Activated CD4-positive, alpha-beta memory T cell treated with anti-CD3 and anti-CD28 coated beads, Interleukin-2, amount 10 ng/mL, durations not matched to agents 7 days and 5 days (primary cell): Measurements from ENCODE around the gene GJA3. TPM values are rescaled to one million over a fixed set of nuclear protein-coding genes. Genes with fewer than 3 reads are reported as not detected.

Experiments used
- CTCF ChIA-PET: fragments of 350-600 bp; sonication (Branson Sonifier 250); formaldehyde crosslinking; loops from one replicate; lab custom pipeline; 2021; ENCODE audit warnings: antibody characterized with exemption, inconsistent platforms; lab: Charles Lee
- POLR2A ChIA-PET: fragments of 350-600 bp; sonication (Branson Sonifier 250); formaldehyde crosslinking; loops from one replicate; lab custom pipeline; 2021; ENCODE audit warnings: antibody characterized with exemption; lab: Charles Lee
- DNase-seq: peaks from one replicate; pipeline ENCODE4 v3.0.0-alpha.2; 2020
- H3K27ac Mint-ChIP-seq: one replicate; pipeline ENCODE4 v1.8.0; 2021; ENCODE audit warnings: mild to moderate bottlenecking, mixed read lengths
- H3K27me3 Mint-ChIP-seq: one replicate; pipeline ENCODE4 v1.8.0; 2021; ENCODE audit warnings: mixed read lengths
- H3K36me3 Mint-ChIP-seq: one replicate; pipeline ENCODE4 v1.8.0; 2021; ENCODE audit warnings: low read depth, mixed read lengths
- H3K4me1 Mint-ChIP-seq: one replicate; pipeline ENCODE4 v1.8.0; 2021; ENCODE audit warnings: mixed read lengths
- H3K4me3 Mint-ChIP-seq: one replicate; pipeline ENCODE4 v1.8.0; 2021; ENCODE audit warnings: mild to moderate bottlenecking, mixed read lengths
- H3K9me3 Mint-ChIP-seq: one replicate; pipeline ENCODE4 v1.8.0; 2021; ENCODE audit warnings: mixed read lengths
- total RNA-seq, 2 experiments: library from RNA; stranded (reverse); gene quantifications; one replicate each; pipeline ENCODE4 v1.2.3, GENCODE V29; 2021

The GJA3 gene
- total RNA-seq, 2 experiments from 2014 or later, result 0.13 to 0.23 TPM

DNA sequence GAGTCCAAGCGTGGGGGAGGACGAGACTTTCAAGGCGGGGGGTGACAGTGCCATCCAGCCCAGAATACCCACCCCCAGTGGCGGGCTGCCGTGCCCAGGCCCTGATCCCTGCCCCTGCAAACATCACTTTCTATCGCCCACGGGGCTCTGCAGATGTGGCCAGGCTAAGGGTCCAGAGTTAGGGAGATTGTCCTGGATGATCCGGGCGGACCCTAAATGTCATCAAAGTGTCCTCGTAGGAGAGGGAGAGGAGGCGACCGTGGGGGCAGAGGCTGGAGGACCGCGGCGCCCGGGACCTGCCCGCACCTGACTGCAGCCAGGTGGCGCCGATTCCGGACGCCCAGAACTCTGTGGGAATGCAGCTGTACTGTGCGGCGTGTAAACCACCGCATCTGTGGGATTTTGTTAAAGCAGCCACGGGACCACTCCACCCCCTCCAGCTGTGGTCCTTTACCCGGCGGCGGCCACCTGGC, 32.4 kb downstream of the GJA3 start:
- ChIA-PET POLR2A (interaction anchor here (1.3 to 2.7 kb wide), 4 partner anchors 10 to 495 kb away, joined by 3 to 24 read pairs (median 6); partner anchors contain the start of genes GJA3 and MPHOSPH8), CTCF (interaction anchor here (0.7 to 2.7 kb wide), 15 partner anchors 9 to 265 kb away, joined by 3 to 26 read pairs (median 4); partner anchors contain the start of genes GJA3 and ZMYM5)
- H3K27me3 Mint-ChIP-seq, result peaks cover 39% of the 10 kb centered on the region
- H3K4me3 Mint-ChIP-seq, result peak overlapping the region; percentile 49
- no peak for DNase-seq
- H3K36me3 Mint-ChIP-seq, result peaks cover 2% of the 10 kb centered on the region
- H3K4me1 Mint-ChIP-seq, result peaks cover 8% of the 10 kb centered on the region
- no peaks in the 10 kb centered on the region for H3K9me3 Mint-ChIP-seq
- H3K27ac Mint-ChIP-seq, result no peak overlapping the region

- DNase-seq, result peak; percentile 57
- Mint-ChIP-seq H3K27ac (no peak overlapping the region), H3K36me3 (peaks cover 2% of the 10 kb centered on the region), H3K4me1 (peaks cover 8% of the 10 kb centered on the region), H3K4me3 (peak overlapping the region; percentile 63), H3K9me3 (no peaks in the 10 kb centered on the region), H3K27me3 (peaks cover 43% of the 10 kb centered on the region)
- ChIA-PET POLR2A (interaction anchor here (1.3 to 2.7 kb wide), 4 partner anchors 9 to 494 kb away, joined by 3 to 24 read pairs (median 6); partner anchors contain the start of genes GJA3 and MPHOSPH8), CTCF (interaction anchor here (0.8 to 2.7 kb wide), 17 partner anchors 9 to 264 kb away, joined by 3 to 26 read pairs (median 4); partner anchors contain the start of genes GJA3 and ZMYM5)
Measured at GRCh38 chr13:20127562-20128458, 33.0 kb downstream of the GJA3 start.

DNA sequence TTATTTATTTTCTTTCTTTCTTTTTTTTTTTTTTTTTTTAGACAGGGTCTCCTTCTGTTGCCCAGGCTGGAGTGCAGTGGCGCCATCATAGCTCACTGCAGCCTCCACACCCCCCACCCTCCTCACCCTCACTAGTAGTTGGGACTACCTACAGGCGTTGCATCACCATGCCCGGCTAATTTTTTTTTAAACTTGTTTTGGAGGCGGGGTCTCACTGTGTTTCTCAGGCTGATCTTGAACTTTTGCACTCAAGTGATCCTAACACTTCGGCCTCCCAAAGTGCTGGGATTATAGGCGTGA, 33.6 kb downstream of the GJA3 start:
- Mint-ChIP-seq H3K4me3 (peak overlapping the region; percentile 63), H3K4me1 (peaks cover 8% of the 10 kb centered on the region), H3K36me3 (peaks cover 2% of the 10 kb centered on the region), H3K27me3 (peaks cover 42% of the 10 kb centered on the region), H3K9me3 (no peaks in the 10 kb centered on the region), H3K27ac (no peak overlapping the region)
- ChIA-PET CTCF (interaction anchor here (0.7 to 2.7 kb wide), 12 partner anchors 8 to 142 kb away, joined by 3 to 26 read pairs (median 4); partner anchors contain the start of gene GJA3), POLR2A (interaction anchor here (1.3 to 2.7 kb wide), 3 partner anchors 9 to 493 kb away, joined by 3 to 24 read pairs (median 5); partner anchors contain the start of genes GJA3 and MPHOSPH8)
- DNase-seq, result peak; percentile 18

- CTCF ChIA-PET, result interaction anchor here (0.7 to 2.7 kb wide), 5 partner anchors 8 to 167 kb away, joined by 3 to 26 read pairs (median 10); no protein-coding TSS in a partner anchor
- H3K9me3 Mint-ChIP-seq, result no peaks in the 10 kb centered on the region
Measured at GRCh38 chr13:20126541-20127261, 34.2 kb downstream of the GJA3 start.

DNA sequence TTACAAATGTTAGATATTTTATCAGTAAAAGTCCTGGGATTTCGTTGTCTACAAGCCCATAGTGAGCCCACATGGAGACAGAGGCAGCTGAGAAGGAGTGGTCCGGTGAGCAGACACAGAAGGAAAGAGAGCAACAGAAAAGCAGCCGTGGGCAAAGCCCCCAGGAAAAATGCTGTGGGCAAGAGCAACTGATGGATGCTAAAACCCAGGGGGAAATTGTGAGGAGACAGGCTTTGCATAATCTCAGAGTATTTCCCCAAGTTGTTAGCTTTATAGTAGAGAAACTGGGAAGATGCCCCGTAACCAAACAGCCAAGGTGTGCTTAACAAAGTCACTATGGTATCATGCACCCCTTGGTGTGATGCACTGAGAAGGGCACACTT, 35.1 kb downstream of the GJA3 start:
- H3K36me3 Mint-ChIP-seq, result peaks cover 2% of the 10 kb centered on the region
- no peak overlapping the region for H3K4me3 Mint-ChIP-seq
- H3K27ac Mint-ChIP-seq, result no peak overlapping the region
- H3K4me1 Mint-ChIP-seq, result peaks cover 12% of the 10 kb centered on the region
- CTCF ChIA-PET, result interaction anchor here (0.9 to 1.3 kb wide), 2 partner anchors 34 to 166 kb away, joined by 3 read pairs; no protein-coding TSS in a partner anchor
- no peaks in the 10 kb centered on the region for H3K9me3 Mint-ChIP-seq
- DNase-seq, result no peak
- peaks cover 41% of the 10 kb centered on the region for H3K27me3 Mint-ChIP-seq
- POLR2A ChIA-PET, result no interaction called here

More at GRCh38 chr13:20126541-20127261, 34.2 kb downstream of the GJA3 start:
- POLR2A ChIA-PET, result interaction anchor here (2.7 kb wide), 1 partner anchor 8 kb away, joined by 24 read pairs; no protein-coding TSS in a partner anchor
- DNase-seq, result no peak
- peaks cover 2% of the 10 kb centered on the region for H3K36me3 Mint-ChIP-seq
- no peak overlapping the region for H3K4me3 Mint-ChIP-seq
- peaks cover 41% of the 10 kb centered on the region for H3K27me3 Mint-ChIP-seq
- no peak overlapping the region for H3K27ac Mint-ChIP-seq
- peaks cover 8% of the 10 kb centered on the region for H3K4me1 Mint-ChIP-seq

DNA sequence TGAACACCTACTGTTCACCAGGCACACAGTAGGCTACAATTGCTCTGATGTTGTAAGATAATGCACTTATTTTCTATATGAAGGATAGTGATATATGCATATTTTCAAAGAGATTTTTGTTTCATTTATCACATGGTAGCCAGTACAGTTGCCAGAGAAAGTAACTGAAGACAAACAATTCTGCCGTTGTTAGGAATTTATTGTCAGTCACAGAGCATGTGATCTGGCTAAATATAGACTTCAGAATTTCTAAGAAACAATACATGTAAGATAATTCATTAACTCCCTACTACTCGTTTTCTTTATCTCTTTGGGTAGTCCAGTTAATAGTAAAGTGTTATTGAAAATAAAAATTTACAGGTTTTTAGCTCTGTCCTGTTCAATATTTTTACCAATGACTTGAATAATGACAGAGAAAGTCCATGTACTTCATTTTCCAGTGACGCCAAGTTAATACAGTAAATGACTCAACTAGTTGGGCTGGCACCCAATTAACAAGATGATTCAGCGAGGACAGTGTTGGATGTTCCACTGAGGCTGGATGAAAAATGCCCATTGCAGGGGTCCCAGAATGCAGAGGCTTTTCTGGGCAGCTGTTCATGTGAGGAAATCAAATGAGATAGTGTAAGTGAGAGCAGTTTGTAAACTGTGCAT, 35.6 kb downstream of the GJA3 start:
- no peak for DNase-seq
- ChIA-PET CTCF (interaction anchor here (1.3 kb wide), 1 partner anchor 34 kb away, joined by 3 read pairs; no protein-coding TSS in a partner anchor), POLR2A (no interaction called here)
- Mint-ChIP-seq H3K27me3 (peaks cover 41% of the 10 kb centered on the region), H3K4me1 (peaks cover 16% of the 10 kb centered on the region), H3K4me3 (no peak overlapping the region), H3K36me3 (peaks cover 2% of the 10 kb centered on the region), H3K27ac (no peak overlapping the region), H3K9me3 (no peaks in the 10 kb centered on the region)

DNA sequence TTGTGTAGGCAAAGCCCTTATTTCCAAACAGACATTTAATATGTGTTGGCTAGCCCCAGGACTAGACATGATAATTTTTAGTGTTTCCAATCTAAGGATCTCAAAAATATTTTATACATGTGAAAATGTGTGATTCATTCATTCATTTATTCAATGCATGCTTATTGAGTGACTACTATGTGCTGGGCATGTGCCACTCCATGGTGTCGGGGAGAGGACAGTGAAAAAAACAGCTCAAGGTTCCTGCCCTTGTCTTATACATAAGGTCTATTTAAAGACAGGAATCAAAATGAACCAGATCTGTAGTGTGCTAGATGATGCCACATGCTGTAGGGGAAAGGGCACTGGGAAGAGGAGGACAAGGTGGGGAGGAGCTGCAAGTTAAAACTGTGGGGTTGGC, 36.5 kb downstream of the GJA3 start:
- no peak overlapping the region for H3K4me3 Mint-ChIP-seq
- no peak overlapping the region for H3K27ac Mint-ChIP-seq
- H3K27me3 Mint-ChIP-seq, result peaks cover 41% of the 10 kb centered on the region
- H3K36me3 Mint-ChIP-seq, result peaks cover 2% of the 10 kb centered on the region
- CTCF ChIA-PET, result no interaction called here
- no peaks in the 10 kb centered on the region for H3K9me3 Mint-ChIP-seq
- DNase-seq, result no peak
- POLR2A ChIA-PET, result no interaction called here
- H3K4me1 Mint-ChIP-seq, result peaks cover 24% of the 10 kb centered on the region

DNA sequence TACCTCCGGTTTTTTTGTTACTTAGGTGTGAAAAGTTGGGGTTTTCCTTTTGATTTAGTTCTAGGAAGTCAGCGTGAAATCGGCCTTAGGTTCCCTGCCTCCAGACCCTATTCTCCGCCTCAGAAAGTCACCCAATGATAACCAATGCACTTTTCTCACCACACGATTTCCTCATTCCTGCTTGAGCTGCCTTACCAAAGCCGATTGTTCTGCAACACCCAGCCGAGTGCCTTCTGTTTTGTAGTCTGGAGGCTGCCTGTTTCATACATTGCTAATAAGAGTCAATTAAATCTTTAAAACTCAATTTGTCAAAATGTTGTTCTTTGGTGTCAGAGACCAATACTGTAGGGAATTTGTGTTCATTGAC, 39.7 kb downstream of the GJA3 start:
- ChIA-PET CTCF (interaction anchor here (0.9 to 3.2 kb wide), 2 partner anchors 120 to 136 kb away, joined by 3 to 16 read pairs; no protein-coding TSS in a partner anchor), POLR2A (interaction anchor here (1.1 to 1.7 kb wide), 2 partner anchors 19 to 257 kb away, joined by 3 to 5 read pairs; partner anchors contain the start of gene ZMYM5)
- H3K4me3 Mint-ChIP-seq, result peak overlapping the region; percentile 80
- H3K27me3 Mint-ChIP-seq, result peaks cover 25% of the 10 kb centered on the region
- peaks cover 20% of the 10 kb centered on the region for H3K4me1 Mint-ChIP-seq
- peak overlapping the region; percentile 75 for H3K27ac Mint-ChIP-seq
- no peak for DNase-seq
- peaks cover 2% of the 10 kb centered on the region for H3K36me3 Mint-ChIP-seq
- no peaks in the 10 kb centered on the region for H3K9me3 Mint-ChIP-seq

DNA sequence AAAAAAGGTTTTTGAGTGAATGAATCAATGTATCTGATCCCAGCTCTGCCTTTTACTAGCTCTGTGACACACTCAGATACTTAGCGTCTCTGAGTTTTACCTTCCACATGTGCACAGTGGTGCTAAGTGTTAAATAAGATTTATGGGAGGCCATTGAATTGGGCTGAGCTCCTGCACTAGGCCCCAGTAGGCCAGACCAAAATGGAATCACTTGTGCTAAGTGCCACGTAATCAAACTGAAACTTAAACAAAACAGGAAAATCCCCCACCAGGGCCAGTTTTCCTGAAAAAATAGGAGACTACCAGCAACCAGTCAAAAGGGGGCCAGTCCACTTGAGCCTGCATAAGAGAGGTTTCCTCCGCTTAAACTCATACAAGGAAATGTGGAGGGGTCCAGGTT, 40.9 kb downstream of the GJA3 start:
- peaks cover 2% of the 10 kb centered on the region for H3K36me3 Mint-ChIP-seq
- peaks cover 20% of the 10 kb centered on the region for H3K4me1 Mint-ChIP-seq
- ChIA-PET POLR2A (interaction anchor here (1.7 to 1.8 kb wide), 3 partner anchors 11 to 256 kb away, joined by 5 to 8 read pairs (median 6); partner anchors contain the start of genes GJA3 and ZMYM5), CTCF (interaction anchor here (1.2 to 3.2 kb wide), 3 partner anchors 8 to 134 kb away, joined by 4 to 26 read pairs (median 16); no protein-coding TSS in a partner anchor)
- peak overlapping the region; percentile 75 for H3K27ac Mint-ChIP-seq
- H3K9me3 Mint-ChIP-seq, result no peaks in the 10 kb centered on the region
- H3K27me3 Mint-ChIP-seq, result peaks cover 14% of the 10 kb centered on the region
- peak overlapping the region; percentile 80 for H3K4me3 Mint-ChIP-seq
- no peak for DNase-seq

- Mint-ChIP-seq H3K27me3 (peaks cover 6% of the 10 kb centered on the region), H3K36me3 (no peaks in the 10 kb centered on the region), H3K27ac (peak overlapping the region; percentile 68), H3K4me3 (peak overlapping the region; percentile 80), H3K4me1 (peaks cover 20% of the 10 kb centered on the region), H3K9me3 (no peaks in the 10 kb centered on the region)
- POLR2A ChIA-PET, result interaction anchor here (0.6 to 2.5 kb wide), 10 partner anchors 9 to 352 kb away, joined by 3 to 24 read pairs (median 4); partner anchors contain the start of genes GJA3 and ZMYM5
- CTCF ChIA-PET, result interaction anchor here (0.7 to 3.2 kb wide), 9 partner anchors 9 to 158 kb away, joined by 3 to 26 read pairs (median 4); no protein-coding TSS in a partner anchor
- peak; percentile 44 for DNase-seq
Measured at GRCh38 chr13:20118268-20119140, 42.3 kb downstream of the GJA3 start.

DNA sequence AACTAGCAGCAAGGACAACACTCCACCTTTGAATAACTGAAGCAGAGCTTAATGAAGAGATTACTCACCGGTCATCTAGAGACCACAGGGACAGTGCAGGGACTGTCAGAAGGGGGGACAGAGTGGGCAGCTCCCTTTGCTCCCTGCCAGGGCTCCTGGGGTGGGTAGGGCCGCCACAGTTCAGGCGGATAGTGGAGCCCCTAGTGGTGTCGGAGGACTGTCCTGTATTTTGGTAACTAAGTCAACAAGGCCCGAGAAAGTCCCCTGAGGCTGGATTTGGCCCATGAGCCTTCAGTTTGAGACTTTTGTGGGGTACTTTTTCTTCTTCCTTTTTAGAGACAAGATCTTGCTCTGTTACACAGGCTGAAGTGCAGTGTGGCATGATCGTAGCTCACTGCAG, 44.6 kb downstream of the GJA3 start:
- Mint-ChIP-seq H3K27me3 (no peaks in the 10 kb centered on the region), H3K36me3 (no peaks in the 10 kb centered on the region), H3K4me1 (peaks cover 18% of the 10 kb centered on the region), H3K4me3 (no peak overlapping the region), H3K27ac (no peak overlapping the region), H3K9me3 (no peaks in the 10 kb centered on the region)
- CTCF ChIA-PET, result interaction anchor here (1.6 kb wide), 1 partner anchor 12 kb away, joined by 3 read pairs; no protein-coding TSS in a partner anchor
- no peak for DNase-seq
- POLR2A ChIA-PET, result no interaction called here
